GM19240 (cell line): ENCODE results near the gene CACNA1C.

ENCODE experiments used
- DNase-seq: peaks from one replicate; pipeline ENCODE4 v3.0.0; 2011; ENCODE audit warnings: low spot score; ENCODE audit not compliant: insufficient read length

The CACNA1C gene

DNA sequence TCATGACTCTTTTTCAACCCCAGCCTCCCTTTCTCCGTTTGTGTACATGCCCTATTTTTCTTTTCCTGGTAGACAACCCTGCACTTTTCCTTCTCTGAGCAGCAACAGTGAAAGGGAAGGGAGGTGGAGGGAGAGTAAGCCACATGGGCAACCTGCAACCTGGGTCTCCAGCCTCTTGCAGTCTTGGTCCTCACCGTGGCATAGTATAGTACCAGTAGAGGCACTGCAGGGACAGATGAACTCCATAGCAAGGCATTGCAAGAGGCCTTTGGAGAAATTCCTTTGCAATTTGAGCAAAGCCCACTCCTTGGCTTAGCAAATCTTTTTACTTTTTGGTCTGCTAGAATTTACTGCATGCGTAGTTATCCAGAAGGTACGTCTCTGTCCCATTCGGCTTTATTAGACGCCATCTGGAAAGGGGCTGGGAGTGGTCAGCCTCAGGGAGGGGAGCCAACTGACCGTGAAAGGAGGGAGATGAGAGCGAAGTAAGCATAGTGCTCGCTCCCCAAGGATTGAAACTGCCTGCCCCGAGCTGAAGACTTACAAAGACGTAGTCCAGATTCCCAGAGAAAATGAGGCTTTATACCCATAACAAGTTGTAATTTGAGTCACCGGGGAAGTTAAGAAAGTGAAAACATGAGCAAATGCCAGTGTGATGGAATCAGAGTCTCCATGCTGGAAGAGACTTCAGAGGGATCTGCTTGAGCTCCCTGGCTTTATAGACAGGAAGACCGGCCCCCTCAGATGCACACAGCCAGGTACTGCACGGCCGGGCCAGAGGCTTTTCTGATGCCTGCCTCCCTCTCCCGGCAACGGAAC is 332.0 kb downstream of the CACNA1C start:
- DNase-seq, result no peak

- DNase-seq, result no peak
Measured at GRCh38 chr12:2385529-2385928, 332.7 kb downstream of the CACNA1C start.

DNA sequence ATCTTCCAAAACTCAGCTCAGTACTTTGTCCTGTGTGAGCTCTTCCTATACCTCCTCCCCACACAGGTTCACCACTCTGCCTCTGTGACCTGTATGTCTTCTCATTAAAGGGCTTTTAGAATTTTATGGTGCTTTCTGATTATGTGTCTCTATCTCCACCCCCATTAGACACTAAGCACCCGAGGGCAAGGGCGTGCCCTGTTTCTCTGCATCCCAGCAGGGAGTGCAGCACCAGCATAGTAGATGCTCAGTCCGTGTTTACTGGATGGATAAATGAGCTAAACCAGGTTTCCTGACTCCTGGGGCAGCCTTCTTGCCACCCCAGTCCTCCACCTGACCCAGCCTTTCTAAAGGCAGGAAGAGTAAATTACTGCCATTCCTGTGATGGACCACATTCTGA is 333.8 kb downstream of the CACNA1C start:
- DNase-seq, result no peak

DNA sequence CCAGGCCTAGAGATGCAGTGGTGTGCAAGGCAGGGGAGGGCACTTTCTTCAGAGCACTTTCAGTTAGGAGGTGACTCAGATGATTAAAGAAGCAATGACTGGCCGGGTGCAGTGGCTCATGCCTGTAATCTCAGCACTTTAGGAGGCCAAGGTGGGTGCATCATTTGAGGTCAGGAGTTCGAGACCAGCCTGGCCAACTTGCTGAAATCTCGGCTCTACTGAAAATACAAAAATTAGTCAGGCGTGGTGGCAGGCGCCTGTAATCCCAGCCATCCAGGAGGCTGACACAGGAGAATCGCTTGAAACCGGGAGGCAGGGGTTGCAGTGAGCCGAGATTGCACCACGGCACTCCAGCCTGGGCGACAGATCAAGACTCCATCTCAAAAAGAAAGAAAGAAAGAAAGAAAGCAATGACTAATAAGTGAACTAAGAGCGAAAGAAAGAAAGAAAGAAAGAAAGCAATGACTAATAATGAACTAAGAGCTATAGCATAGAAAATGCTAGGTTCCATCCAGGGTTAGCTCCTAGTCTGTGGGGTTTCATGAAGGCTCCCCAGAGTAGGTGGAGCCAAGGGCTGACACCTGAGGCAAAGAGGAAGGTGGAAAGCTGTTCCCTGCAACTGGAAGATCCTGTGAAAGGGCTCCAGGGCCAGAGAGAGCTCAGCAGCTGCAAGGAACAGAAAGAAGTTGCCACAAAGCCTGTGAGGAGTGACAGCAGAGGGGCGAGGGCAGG is 334.5 kb downstream of the CACNA1C start:
- peak; percentile 31 for DNase-seq

DNA sequence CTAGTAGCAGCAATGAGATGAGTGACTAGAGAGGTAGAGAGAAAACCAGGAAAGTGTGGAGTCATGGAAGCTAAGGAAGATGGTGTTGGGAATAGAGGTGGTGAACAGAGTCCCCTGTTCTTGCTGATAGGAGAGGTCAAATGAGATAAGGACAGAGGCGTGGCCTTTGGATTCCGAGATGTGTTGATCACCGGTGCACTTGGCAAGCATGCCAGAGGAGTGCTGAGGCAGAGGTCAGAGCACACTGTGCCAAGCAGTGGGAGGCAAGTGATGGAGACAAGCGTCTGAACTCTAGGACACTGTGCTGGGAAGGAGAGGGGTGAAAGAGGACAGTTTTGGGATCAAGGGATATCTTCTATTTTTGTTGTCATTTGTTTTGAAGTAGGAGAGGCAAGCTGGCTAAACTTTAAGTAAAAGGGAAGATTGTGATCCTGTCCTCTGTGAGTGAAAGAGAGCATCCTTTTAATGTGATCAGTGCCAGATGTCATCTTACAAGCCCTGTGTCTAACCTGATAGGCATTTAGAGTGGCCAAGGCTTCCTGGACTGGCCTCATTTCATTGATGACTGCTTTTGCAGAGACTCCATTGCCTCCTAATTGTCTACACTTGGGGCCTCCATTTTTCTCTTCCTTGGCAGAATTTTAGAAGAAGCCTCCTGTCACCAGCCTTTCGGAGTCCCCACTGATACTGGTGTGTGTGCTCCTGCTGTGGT is 336.4 kb downstream of the CACNA1C start:
- no peak for DNase-seq

DNA sequence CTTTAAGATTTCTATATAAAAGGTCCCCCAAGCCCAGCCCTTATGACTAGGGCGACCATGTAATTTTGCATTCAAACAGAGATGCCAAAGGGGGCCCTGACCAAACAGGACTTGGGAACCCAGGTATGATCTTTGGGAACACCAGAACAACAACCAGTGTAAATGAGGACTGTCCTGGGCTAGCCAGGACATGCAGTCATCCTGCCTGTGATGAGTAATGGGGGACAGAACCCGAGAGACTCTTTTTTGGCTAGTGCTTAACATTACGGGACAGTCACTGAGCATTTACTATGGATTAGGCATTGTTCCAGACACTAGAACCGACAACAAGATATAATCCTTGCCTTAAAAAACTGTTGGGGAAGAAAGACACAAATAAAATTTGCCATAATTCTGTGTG is 337.3 kb downstream of the CACNA1C start:
- DNase-seq, result no peak

DNA sequence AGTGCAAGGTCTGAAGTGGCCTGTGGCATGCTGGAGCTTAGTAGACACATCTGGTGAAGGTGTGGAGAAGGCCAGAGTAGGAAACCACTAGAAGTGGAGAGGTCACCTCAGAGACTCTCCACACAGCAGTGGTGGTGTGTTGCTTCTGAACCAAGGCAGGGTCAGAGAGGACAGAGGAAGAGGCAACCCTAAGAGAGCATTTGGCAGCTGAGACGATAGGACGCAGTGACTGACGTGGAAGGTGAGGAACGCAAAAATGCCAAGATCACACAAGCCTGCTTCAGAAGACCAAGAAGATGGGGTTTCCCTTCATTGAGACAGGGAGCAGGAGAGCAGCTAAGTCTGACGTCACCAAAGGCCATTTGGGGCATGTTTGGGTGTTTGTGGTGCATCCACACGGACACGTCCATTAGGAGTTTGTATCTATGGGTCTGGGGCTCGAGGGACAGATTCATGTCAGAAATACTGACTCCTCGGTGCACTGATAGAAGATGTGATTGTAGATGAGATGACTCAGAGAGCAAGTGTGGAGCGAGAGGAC is 338.1 kb downstream of the CACNA1C start:
- no peak for DNase-seq

- no peak for DNase-seq
Measured at GRCh38 chr12:2391740-2392331, 339.0 kb downstream of the CACNA1C start.

GRCh38 chr12:2393016-2393415 is 340.2 kb downstream of the CACNA1C start:
- DNase-seq, result no peak

DNA sequence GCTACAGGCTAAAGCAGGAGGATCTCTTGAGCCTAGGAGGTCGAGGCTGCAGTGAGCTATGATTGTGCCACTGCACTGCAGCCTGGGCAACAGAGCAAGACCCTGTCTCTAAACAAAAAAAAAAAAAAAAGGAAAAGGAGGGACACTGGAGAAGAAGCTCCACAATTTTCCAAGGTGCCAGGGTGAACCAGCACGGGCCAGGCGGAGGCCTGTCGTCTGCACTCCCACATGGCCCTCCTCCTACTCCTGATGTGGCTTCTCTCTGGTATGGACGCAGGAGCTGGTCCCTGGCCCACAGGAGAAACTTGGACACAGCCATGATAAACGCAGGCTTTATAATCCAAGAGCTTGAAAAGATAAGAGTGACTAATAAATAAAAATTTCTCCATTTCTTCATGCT is 341.2 kb downstream of the CACNA1C start:
- DNase-seq, result no peak

- peak; percentile 37 for DNase-seq
Measured at GRCh38 chr12:2395354-2395977, 342.7 kb downstream of the CACNA1C start.

DNA sequence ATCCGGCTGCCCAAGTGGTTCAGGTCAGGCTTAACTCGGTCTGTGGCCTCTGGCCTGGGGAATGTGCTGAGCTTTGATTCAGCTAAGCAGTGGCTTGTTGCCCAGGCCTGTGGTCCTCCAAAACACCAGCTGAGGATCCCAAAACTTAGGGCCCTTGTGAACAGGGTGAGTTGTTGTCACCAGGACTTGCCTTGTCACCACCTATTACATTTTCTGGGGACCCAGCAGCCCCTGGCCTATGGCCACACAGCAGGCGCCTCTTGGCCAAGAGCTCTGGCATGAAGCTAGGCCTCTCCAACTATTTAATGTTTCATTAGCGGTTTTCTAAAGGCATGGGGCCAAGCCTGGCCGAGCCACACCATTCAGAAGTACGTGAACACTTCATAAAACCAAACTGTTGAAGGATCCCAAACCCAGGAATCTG is 343.7 kb downstream of the CACNA1C start:
- no peak for DNase-seq

- no peak for DNase-seq
Measured at GRCh38 chr12:2397356-2398045, 344.7 kb downstream of the CACNA1C start.

- no peak for DNase-seq
Measured at GRCh38 chr12:2401040-2401439, 348.3 kb downstream of the CACNA1C start.

GRCh38 chr12:2402073-2402579 is 349.3 kb downstream of the CACNA1C start:
- DNase-seq, result no peak

GRCh38 chr12:2403221-2403976 is 350.6 kb downstream of the CACNA1C start:
- DNase-seq, result no peak

DNA sequence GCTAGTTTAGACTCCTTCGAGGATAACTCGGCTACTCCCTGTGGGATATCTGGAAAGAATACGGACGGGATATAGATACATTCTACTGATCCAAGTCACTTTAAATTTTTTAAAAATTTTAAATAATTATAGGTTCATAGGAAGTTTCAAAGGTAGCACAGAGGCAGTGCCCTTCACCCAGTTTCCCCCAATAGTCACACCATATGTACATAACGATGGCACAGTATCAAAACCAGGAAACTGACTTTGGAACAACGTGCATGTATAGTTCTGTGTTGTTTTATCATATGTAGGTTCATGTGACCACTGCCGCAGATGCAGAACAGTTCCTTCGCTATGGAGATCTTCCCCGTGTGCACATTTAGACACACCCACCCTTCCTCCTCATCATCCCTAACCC is 352.3 kb downstream of the CACNA1C start:
- no peak for DNase-seq

DNA sequence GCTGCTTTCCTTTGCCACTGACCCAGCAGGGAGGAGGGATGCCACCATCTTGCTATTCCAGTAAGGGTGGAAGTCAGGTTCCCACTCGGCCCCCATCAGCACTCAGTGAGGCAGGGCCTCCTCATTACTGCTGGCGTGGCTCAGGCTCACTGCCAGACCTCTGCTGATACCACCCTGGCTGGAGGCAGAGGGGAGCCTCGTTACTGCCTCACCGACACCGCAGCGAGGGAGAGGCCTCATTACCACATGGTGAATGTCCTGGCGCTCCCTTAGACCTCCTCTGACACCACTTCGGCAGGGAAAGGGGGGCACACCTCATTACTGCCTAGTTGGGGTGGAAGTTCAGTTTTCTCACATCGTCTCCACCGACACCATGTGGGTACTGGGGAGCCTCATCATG is 354.1 kb downstream of the CACNA1C start:
- no peak for DNase-seq

GRCh38 chr12:2408262-2408661 is 355.5 kb downstream of the CACNA1C start:
- DNase-seq, result no peak
